ENCODE results near the gene MYBPC2. TPM values are rescaled to one million over a fixed set of nuclear protein-coding genes. Genes with fewer than 3 reads are reported as not detected.
A peak's percentile ranks its signal among the peaks of the same experiment; 100 is the strongest.
"Not testable (repeated sequence)": the region's sequence is repeated elsewhere in the genome, so short reads cannot be mapped to it uniquely, and the experiment has no call there.

The MYBPC2 gene
- total RNA-seq, 1 donor from 2014 or later = not detected

- no peak overlapping the region for H3K4me3 Mint-ChIP-seq (ENCODE audit: unreplicated experiment)
- peaks cover under 1% of the 10 kb centered on the region for H3K4me1 Mint-ChIP-seq (ENCODE audit: unreplicated experiment)
- DNase-seq (ENCODE audit: extremely low spot score, unreplicated experiment) = no peak
- H3K36me3 Mint-ChIP-seq (ENCODE audit: unreplicated experiment) = no peaks in the 10 kb centered on the region
- TF ChIP-seq, protein P1, sequence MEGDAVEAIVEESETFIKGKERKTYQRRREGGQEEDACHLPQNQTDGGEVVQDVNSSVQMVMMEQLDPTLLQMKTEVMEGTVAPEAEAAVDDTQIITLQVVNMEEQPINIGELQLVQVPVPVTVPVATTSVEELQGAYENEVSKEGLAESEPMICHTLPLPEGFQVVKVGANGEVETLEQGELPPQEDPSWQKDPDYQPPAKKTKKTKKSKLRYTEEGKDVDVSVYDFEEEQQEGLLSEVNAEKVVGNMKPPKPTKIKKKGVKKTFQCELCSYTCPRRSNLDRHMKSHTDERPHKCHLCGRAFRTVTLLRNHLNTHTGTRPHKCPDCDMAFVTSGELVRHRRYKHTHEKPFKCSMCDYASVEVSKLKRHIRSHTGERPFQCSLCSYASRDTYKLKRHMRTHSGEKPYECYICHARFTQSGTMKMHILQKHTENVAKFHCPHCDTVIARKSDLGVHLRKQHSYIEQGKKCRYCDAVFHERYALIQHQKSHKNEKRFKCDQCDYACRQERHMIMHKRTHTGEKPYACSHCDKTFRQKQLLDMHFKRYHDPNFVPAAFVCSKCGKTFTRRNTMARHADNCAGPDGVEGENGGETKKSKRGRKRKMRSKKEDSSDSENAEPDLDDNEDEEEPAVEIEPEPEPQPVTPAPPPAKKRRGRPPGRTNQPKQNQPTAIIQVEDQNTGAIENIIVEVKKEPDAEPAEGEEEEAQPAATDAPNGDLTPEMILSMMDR (IDR thresholded peaks at IDR 0.05) = peak; percentile 11
- H3K27me3 Mint-ChIP-seq (ENCODE audit: unreplicated experiment) = no peaks in the 10 kb centered on the region
- H3K9me3 Mint-ChIP-seq (ENCODE audit: unreplicated experiment) = no peaks in the 10 kb centered on the region
- H3K27ac Mint-ChIP-seq (ENCODE audit: unreplicated experiment) = no peak overlapping the region
Observed at GRCh38 chr19:50465986-50466705, 33.5 kb downstream of the MYBPC2 start.

- TF ChIP-seq, protein P1 (IDR thresholded peaks at IDR 0.05) = no peak
- Mint-ChIP-seq H3K9me3 (ENCODE audit: unreplicated experiment) (no peaks in the 10 kb centered on the region), H3K4me1 (ENCODE audit: unreplicated experiment) (no peaks in the 10 kb centered on the region), H3K36me3 (ENCODE audit: unreplicated experiment) (no peaks in the 10 kb centered on the region), H3K4me3 (ENCODE audit: unreplicated experiment) (no peak overlapping the region), H3K27ac (ENCODE audit: unreplicated experiment) (no peak overlapping the region), H3K27me3 (ENCODE audit: unreplicated experiment) (no peaks in the 10 kb centered on the region)
- DNase-seq (ENCODE audit: extremely low spot score, unreplicated experiment) = no peak
Observed at GRCh38 chr19:50466706-50467039, 34.0 kb downstream of the MYBPC2 start.

GRCh38 chr19:50467566-50467965 lies 34.9 kb downstream of the MYBPC2 start:
- no peaks in the 10 kb centered on the region for H3K27me3 Mint-ChIP-seq (ENCODE audit: unreplicated experiment)
- H3K27ac Mint-ChIP-seq (ENCODE audit: unreplicated experiment) = no peak overlapping the region
- H3K4me3 Mint-ChIP-seq (ENCODE audit: unreplicated experiment) = no peak overlapping the region
- TF ChIP-seq, protein P1 (IDR thresholded peaks at IDR 0.05) = no peak
- no peak for DNase-seq (ENCODE audit: extremely low spot score, unreplicated experiment)
- no peaks in the 10 kb centered on the region for H3K4me1 Mint-ChIP-seq (ENCODE audit: unreplicated experiment)
- no peaks in the 10 kb centered on the region for H3K9me3 Mint-ChIP-seq (ENCODE audit: unreplicated experiment)
- H3K36me3 Mint-ChIP-seq (ENCODE audit: unreplicated experiment) = no peaks in the 10 kb centered on the region

- Mint-ChIP-seq H3K9me3 (ENCODE audit: unreplicated experiment) (no peaks in the 10 kb centered on the region), H3K27me3 (ENCODE audit: unreplicated experiment) (no peaks in the 10 kb centered on the region), H3K27ac (ENCODE audit: unreplicated experiment) (no peak overlapping the region), H3K4me3 (ENCODE audit: unreplicated experiment) (no peak overlapping the region), H3K36me3 (ENCODE audit: unreplicated experiment) (no peaks in the 10 kb centered on the region), H3K4me1 (ENCODE audit: unreplicated experiment) (no peaks in the 10 kb centered on the region)
- no peak for DNase-seq (ENCODE audit: extremely low spot score, unreplicated experiment)
- TF ChIP-seq, protein P1 (IDR thresholded peaks at IDR 0.05) = no peak
Observed at GRCh38 chr19:50468818-50469217, 36.1 kb downstream of the MYBPC2 start.

DNA sequence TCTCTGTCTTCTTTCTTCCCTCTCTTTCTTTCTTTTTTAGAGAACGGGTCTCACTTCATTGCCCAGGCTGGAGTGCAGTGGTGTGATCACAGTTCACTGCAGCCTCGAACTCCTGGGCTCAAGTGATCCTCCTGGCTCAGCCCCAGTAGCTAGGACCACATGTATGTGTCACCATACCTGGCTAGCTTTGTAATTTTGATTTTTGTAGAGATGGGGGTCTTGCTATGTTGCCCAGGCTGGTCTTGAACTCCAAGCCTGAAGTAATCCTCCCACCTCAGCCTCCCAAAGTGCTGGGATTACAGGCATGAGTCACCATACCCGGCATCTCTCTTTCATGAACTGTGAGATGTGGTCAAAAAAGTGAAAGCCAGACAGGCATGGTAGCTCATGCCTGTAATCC lies 40.6 kb downstream of the MYBPC2 start:
- H3K4me3 Mint-ChIP-seq (ENCODE audit: unreplicated experiment); DNase-seq (ENCODE audit: extremely low spot score, unreplicated experiment); H3K9me3 Mint-ChIP-seq (ENCODE audit: unreplicated experiment); H3K27ac Mint-ChIP-seq (ENCODE audit: unreplicated experiment); H3K27me3 Mint-ChIP-seq (ENCODE audit: unreplicated experiment); H3K36me3 Mint-ChIP-seq (ENCODE audit: unreplicated experiment): not testable (repeated sequence)
- H3K4me1 Mint-ChIP-seq (ENCODE audit: unreplicated experiment) = peaks cover 16% of the 10 kb centered on the region
